HEK293 (cell line): ENCODE results near the gene NXPE4.

Experiments used
- YY1 ChIP-seq: fragments of 450-650 bp; formaldehyde crosslinking; IDR thresholded peaks from 2 replicates; pipeline ENCODE4 v1.5.1; 2018; ENCODE audit warnings: missing biosample characterization, missing genetic modification characterization
- ZBTB20 ChIP-seq: fragments of 450-650 bp; formaldehyde crosslinking; IDR thresholded peaks from 2 replicates; pipeline ENCODE4 v1.5.1; 2016; ENCODE audit warnings: missing biosample characterization, missing genetic modification characterization
- ZNF140 ChIP-seq: fragments of 450-650 bp; formaldehyde crosslinking; IDR thresholded peaks from 2 replicates; pipeline ENCODE4 v1.5.1; 2016; ENCODE audit warnings: missing biosample characterization, missing genetic modification characterization
- ZNF239 ChIP-seq: fragments of 450-650 bp; formaldehyde crosslinking; IDR thresholded peaks from 2 replicates; pipeline ENCODE4 v1.5.1; 2016; ENCODE audit warnings: missing biosample characterization, missing genetic modification characterization
- ZNF274 ChIP-seq, 2 experiments: fragments of 200-500 bp in 1 of 2; fragments of 450-650 bp in 1 of 2; sonication (Bioruptor generic) in 1 of 2; formaldehyde crosslinking in 1 of 2; IDR thresholded peaks; 2 replicates each; pipeline versions ENCODE4 v1.5.1 to v1.6.1; 2014 to 2016; ENCODE audit warnings: borderline replicate concordance in 1 of 2, inconsistent platforms in 1 of 2, low read length in 1 of 2, missing biosample characterization in 1 of 2, missing genetic modification characterization in 1 of 2
- ZNF549 ChIP-seq: fragments of 450-650 bp; IDR thresholded peaks from 2 replicates; pipeline ENCODE4 v1.5.1; 2018; ENCODE audit warnings: missing biosample characterization, missing genetic modification characterization, mild to moderate bottlenecking, inconsistent platforms, moderate library complexity
- ZSCAN30 ChIP-seq: fragments of 450-650 bp; IDR thresholded peaks from 2 replicates; pipeline ENCODE4 v1.5.1; 2018; ENCODE audit warnings: missing biosample characterization, mild to moderate bottlenecking, missing genetic modification characterization, moderate library complexity
- TF ChIP-seq, protein P1 (sequence below): fragments of 450-650 bp; formaldehyde crosslinking; IDR thresholded peaks from 2 replicates; pipeline ENCODE4 v1.5.1; 2016; ENCODE audit warnings: missing biosample characterization, missing genetic modification characterization
- TF ChIP-seq, protein P2 (sequence below): fragments of 450-650 bp; formaldehyde crosslinking; IDR thresholded peaks from 2 replicates; pipeline ENCODE4 v1.5.1; 2016; ENCODE audit warnings: missing biosample characterization, missing genetic modification characterization
- TF ChIP-seq, protein P3 (sequence below): fragments of 450-650 bp; formaldehyde crosslinking; IDR thresholded peaks from 2 replicates; pipeline ENCODE4 v1.5.1; 2016; ENCODE audit warnings: missing biosample characterization, missing genetic modification characterization

DNA sequence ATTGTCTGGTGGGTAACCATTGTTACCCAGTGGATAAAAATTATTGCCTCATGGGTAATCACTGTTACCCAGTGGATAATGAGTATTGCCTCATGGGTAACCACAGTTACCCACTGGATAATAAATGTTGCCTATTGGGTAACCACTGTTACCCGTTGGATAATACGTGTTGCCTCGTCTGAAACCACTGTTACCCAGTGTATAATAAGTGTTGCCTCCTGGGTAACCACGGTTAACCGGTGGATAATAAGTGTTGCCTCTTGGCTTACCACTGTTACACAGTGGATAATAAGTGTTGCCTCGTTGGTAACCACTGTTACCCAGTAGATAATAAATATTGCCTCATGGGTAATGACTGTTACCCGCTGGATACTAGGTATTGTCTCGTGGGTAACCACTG is 20.9 kb upstream of the NXPE4 start:
- TF ChIP-seq ZNF140 (tag by site-specific recombination) (no peak), ZBTB20 (tag by site-specific recombination) (no peak), YY1 (tag by site-specific recombination) (no peak), ZNF274 (IDR thresholded peaks at IDR 0.05; ENCODE audit: low read length) (no peak), ZNF274 (tag by site-specific recombination; IDR thresholded peaks at IDR 0.05; ENCODE audit: borderline replicate concordance) (no peak), ZNF239 (tag by site-specific recombination) (no peak), ZSCAN30 (no peak), ZNF549 (tag by site-specific recombination) (no peak)
- TF ChIP-seq, protein P1, sequence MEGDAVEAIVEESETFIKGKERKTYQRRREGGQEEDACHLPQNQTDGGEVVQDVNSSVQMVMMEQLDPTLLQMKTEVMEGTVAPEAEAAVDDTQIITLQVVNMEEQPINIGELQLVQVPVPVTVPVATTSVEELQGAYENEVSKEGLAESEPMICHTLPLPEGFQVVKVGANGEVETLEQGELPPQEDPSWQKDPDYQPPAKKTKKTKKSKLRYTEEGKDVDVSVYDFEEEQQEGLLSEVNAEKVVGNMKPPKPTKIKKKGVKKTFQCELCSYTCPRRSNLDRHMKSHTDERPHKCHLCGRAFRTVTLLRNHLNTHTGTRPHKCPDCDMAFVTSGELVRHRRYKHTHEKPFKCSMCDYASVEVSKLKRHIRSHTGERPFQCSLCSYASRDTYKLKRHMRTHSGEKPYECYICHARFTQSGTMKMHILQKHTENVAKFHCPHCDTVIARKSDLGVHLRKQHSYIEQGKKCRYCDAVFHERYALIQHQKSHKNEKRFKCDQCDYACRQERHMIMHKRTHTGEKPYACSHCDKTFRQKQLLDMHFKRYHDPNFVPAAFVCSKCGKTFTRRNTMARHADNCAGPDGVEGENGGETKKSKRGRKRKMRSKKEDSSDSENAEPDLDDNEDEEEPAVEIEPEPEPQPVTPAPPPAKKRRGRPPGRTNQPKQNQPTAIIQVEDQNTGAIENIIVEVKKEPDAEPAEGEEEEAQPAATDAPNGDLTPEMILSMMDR, result no peak
- TF ChIP-seq, protein P2, sequence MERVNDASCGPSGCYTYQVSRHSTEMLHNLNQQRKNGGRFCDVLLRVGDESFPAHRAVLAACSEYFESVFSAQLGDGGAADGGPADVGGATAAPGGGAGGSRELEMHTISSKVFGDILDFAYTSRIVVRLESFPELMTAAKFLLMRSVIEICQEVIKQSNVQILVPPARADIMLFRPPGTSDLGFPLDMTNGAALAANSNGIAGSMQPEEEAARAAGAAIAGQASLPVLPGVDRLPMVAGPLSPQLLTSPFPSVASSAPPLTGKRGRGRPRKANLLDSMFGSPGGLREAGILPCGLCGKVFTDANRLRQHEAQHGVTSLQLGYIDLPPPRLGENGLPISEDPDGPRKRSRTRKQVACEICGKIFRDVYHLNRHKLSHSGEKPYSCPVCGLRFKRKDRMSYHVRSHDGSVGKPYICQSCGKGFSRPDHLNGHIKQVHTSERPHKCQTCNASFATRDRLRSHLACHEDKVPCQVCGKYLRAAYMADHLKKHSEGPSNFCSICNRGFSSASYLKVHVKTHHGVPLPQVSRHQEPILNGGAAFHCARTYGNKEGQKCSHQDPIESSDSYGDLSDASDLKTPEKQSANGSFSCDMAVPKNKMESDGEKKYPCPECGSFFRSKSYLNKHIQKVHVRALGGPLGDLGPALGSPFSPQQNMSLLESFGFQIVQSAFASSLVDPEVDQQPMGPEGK (tag by site-specific recombination), result no peak
- TF ChIP-seq, protein P3, sequence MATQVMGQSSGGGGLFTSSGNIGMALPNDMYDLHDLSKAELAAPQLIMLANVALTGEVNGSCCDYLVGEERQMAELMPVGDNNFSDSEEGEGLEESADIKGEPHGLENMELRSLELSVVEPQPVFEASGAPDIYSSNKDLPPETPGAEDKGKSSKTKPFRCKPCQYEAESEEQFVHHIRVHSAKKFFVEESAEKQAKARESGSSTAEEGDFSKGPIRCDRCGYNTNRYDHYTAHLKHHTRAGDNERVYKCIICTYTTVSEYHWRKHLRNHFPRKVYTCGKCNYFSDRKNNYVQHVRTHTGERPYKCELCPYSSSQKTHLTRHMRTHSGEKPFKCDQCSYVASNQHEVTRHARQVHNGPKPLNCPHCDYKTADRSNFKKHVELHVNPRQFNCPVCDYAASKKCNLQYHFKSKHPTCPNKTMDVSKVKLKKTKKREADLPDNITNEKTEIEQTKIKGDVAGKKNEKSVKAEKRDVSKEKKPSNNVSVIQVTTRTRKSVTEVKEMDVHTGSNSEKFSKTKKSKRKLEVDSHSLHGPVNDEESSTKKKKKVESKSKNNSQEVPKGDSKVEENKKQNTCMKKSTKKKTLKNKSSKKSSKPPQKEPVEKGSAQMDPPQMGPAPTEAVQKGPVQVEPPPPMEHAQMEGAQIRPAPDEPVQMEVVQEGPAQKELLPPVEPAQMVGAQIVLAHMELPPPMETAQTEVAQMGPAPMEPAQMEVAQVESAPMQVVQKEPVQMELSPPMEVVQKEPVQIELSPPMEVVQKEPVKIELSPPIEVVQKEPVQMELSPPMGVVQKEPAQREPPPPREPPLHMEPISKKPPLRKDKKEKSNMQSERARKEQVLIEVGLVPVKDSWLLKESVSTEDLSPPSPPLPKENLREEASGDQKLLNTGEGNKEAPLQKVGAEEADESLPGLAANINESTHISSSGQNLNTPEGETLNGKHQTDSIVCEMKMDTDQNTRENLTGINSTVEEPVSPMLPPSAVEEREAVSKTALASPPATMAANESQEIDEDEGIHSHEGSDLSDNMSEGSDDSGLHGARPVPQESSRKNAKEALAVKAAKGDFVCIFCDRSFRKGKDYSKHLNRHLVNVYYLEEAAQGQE, result no peak
